ENCODE measurements around the gene MFAP5. TPM values are rescaled to one million over a fixed set of nuclear protein-coding genes. Genes with fewer than 3 reads are reported as not detected.
A peak's percentile ranks its signal among the peaks of the same experiment; 100 is the strongest.

The MFAP5 gene
- total RNA-seq (2022) (0.61 and 1.00 TPM in 2 replicates), Bru-seq, nascent RNA (percentile 31 among the genes with signal in this experiment), BruChase-seq, experiment 1, labeled RNA remaining after a 2-hour chase (percentile 19 among the genes with signal in this experiment), BruChase-seq, experiment 2, labeled RNA remaining after a 6-hour chase (percentile 19 among the genes with signal in this experiment)
- long read RNA-seq, partial matches to known transcripts: 0 of 2 reads
- long read RNA-seq, other reads (novel, unspliced or antisense): 2 of 2 reads

DNA sequence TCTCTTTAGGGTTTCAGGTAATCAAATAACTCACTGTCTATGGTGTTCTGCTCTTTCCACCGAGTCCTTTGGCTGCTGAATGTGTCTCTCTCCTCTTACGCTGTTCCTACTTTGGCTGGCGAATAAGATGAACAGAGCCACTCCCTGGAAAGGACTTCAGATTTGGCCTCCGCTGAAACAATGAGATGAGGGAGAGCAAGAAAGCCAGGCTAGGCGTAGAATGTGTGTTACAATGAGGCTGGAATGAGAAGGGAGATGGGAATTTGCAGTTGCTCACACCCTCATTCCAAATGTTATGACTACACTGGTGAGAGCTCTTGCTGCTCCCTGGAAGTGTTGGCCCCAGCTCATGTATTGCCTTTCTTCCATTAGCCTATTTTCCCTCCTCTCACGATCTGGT is at the start of gene MFAP5:
Gene MFAP5 (minus strand): TSS at position 234 of the 400 bp plus-strand sequence. CDS start 722 bp downstream, outside the sequence.
- ChIA-PET POLR2A (no interaction called here), CTCF (no interaction called here)
- Histone ChIP-seq H3K4me1 (no peaks in the 10 kb centered on the region), H3K9me3 (no peaks in the 10 kb centered on the region), H3K27me3 (replicated peaks; ENCODE audit: control insufficient read depth, insufficient read depth, low read length) (peaks cover 2% of the 10 kb centered on the region; the same call in 1 of the 2 replicates), H3K4me3 (ENCODE audit: low read depth, low read length) (no peak within 1 kb of the TSS), H3K36me3 (ENCODE audit: control insufficient read depth, insufficient read depth, low read length) (no peaks in the 10 kb centered on the region)
- H3K36me3 Mint-ChIP-seq (ENCODE audit: insufficient read depth, unreplicated experiment): no peaks in the 10 kb centered on the region
- peaks cover 9% of the 10 kb centered on the region for H3K27me3 Mint-ChIP-seq (ENCODE audit: insufficient read depth, unreplicated experiment)
- H3K27ac Mint-ChIP-seq (ENCODE audit: unreplicated experiment): no peak within 1 kb of the TSS
- no peak within 1 kb of the TSS for H3K4me3 Mint-ChIP-seq (ENCODE audit: unreplicated experiment)
- no TSS peak for BruUV-seq (replicated peaks)
- H3K4me1 Mint-ChIP-seq (ENCODE audit: low read depth, unreplicated experiment): no peaks in the 10 kb centered on the region
- TF ChIP-seq, protein P1, sequence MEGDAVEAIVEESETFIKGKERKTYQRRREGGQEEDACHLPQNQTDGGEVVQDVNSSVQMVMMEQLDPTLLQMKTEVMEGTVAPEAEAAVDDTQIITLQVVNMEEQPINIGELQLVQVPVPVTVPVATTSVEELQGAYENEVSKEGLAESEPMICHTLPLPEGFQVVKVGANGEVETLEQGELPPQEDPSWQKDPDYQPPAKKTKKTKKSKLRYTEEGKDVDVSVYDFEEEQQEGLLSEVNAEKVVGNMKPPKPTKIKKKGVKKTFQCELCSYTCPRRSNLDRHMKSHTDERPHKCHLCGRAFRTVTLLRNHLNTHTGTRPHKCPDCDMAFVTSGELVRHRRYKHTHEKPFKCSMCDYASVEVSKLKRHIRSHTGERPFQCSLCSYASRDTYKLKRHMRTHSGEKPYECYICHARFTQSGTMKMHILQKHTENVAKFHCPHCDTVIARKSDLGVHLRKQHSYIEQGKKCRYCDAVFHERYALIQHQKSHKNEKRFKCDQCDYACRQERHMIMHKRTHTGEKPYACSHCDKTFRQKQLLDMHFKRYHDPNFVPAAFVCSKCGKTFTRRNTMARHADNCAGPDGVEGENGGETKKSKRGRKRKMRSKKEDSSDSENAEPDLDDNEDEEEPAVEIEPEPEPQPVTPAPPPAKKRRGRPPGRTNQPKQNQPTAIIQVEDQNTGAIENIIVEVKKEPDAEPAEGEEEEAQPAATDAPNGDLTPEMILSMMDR (IDR thresholded peaks at IDR 0.05; ENCODE audit: insufficient read depth in 1 of 2, low read depth in 1 of 2, low read length in 1 of 2, severe bottlenecking in 1 of 2, unreplicated experiment in 1 of 2): no peak
- DNase-seq: no peak
- H3K9me3 Mint-ChIP-seq (ENCODE audit: unreplicated experiment): no peaks in the 10 kb centered on the region
- intact Hi-C loops (cut with micrococcal nuclease; ENCODE audit: unreplicated experiment): no loop called here

DNA sequence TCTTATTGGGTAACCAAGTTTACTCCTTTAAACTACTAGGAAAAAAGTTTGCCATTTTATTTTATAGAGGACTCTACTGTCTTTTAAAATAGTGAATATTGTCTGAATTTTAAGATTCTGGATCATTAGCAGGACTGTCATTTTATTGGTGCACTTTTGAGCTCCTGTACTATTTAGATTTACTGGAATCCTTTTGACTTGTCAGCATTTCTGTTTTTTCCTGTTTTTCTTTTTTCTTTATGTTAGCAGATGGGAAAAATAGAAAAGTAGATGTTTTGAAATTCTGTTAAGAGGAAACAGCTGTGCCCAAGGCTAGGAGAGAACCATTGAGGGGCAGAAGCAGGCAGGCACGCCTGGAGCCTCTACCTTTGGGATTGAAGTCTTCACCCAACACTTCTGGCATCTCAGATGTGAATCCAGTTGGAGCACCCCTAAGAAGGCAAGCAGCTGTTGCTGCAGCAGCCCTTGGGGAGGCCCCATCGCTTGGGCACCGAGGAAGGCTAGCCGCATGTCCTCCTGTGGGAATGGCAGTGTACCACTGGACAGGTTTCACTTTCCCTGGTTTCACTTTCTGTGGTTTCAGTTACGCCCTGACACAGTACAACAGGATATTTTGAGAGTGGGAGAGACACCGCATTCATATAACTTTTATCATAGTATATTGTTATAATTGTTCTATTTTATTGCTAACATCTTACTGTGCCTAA is 46.7 kb upstream of the MFAP5 start:
- ChIA-PET POLR2A (no interaction called here), CTCF (no interaction called here)
- no peaks in the 10 kb centered on the region for H3K9me3 ChIP-seq
- BruUV-seq (replicated peaks): no TSS peak
- H3K4me1 ChIP-seq: no peaks in the 10 kb centered on the region
- TF ChIP-seq, protein P1 (IDR thresholded peaks at IDR 0.05; ENCODE audit: insufficient read depth in 1 of 2, low read depth in 1 of 2, low read length in 1 of 2, severe bottlenecking in 1 of 2, unreplicated experiment in 1 of 2): no peak
- no peaks in the 10 kb centered on the region for H3K36me3 ChIP-seq (ENCODE audit: control insufficient read depth, insufficient read depth, low read length)
- H3K4me1 Mint-ChIP-seq (ENCODE audit: low read depth, unreplicated experiment): no peaks in the 10 kb centered on the region
- H3K27me3 ChIP-seq (replicated peaks; ENCODE audit: control insufficient read depth, insufficient read depth, low read length): no peaks in the 10 kb centered on the region
- no peaks in the 10 kb centered on the region for H3K9me3 Mint-ChIP-seq (ENCODE audit: unreplicated experiment)
- H3K27me3 Mint-ChIP-seq (ENCODE audit: insufficient read depth, unreplicated experiment): peaks cover 7% of the 10 kb centered on the region
- DNase-seq: no peak
- no peaks in the 10 kb centered on the region for H3K36me3 Mint-ChIP-seq (ENCODE audit: insufficient read depth, unreplicated experiment)
- H3K27ac Mint-ChIP-seq (ENCODE audit: unreplicated experiment): no peak overlapping the region
- no peak overlapping the region for H3K4me3 ChIP-seq (ENCODE audit: low read depth, low read length)
- intact Hi-C loops (cut with micrococcal nuclease; ENCODE audit: unreplicated experiment): no loop called here
- H3K4me3 Mint-ChIP-seq (ENCODE audit: unreplicated experiment): no peak overlapping the region

DNA sequence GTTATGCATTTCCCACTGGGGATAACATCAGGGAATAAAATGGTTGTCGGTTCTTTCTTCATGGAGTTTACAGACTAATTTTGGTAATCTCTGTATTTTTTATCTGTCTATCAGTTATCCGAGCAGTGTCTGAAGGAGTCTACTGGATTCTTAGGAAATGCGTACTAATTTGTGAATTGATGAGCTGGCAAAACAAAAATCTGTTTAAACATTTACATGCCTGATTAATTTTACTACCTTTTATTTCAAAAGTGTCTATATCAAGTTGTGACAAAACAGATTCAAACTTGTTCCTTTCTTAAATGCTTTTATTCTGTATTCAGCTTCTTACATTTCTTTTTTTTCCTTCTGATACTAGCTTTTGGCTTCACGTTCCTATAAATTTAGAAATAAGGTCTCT is 39.5 kb upstream of the MFAP5 start:
- Histone ChIP-seq H3K36me3 (ENCODE audit: control insufficient read depth, insufficient read depth, low read length) (no peaks in the 10 kb centered on the region), H3K9me3 (no peaks in the 10 kb centered on the region), H3K27me3 (replicated peaks; ENCODE audit: control insufficient read depth, insufficient read depth, low read length) (no peaks in the 10 kb centered on the region), H3K4me3 (ENCODE audit: low read depth, low read length) (no peak overlapping the region), H3K4me1 (0 out of 2 replicates have a peak, but pooled peaks cover 6% of the 10 kb centered on the region)
- Mint-ChIP-seq H3K4me1 (ENCODE audit: low read depth, unreplicated experiment) (peaks cover 7% of the 10 kb centered on the region), H3K4me3 (ENCODE audit: unreplicated experiment) (no peak overlapping the region), H3K27ac (ENCODE audit: unreplicated experiment) (no peak overlapping the region), H3K36me3 (ENCODE audit: insufficient read depth, unreplicated experiment) (peaks cover 6% of the 10 kb centered on the region), H3K9me3 (ENCODE audit: unreplicated experiment) (no peaks in the 10 kb centered on the region), H3K27me3 (ENCODE audit: insufficient read depth, unreplicated experiment) (peaks cover 23% of the 10 kb centered on the region)
- no peak for DNase-seq
- CTCF ChIA-PET: interaction anchor here (0.8 kb wide), 1 partner anchor 38 kb away, joined by 3 read pairs; no protein-coding TSS in a partner anchor
- TF ChIP-seq, protein P1 (IDR thresholded peaks at IDR 0.05; ENCODE audit: insufficient read depth in 1 of 2, low read depth in 1 of 2, low read length in 1 of 2, severe bottlenecking in 1 of 2, unreplicated experiment in 1 of 2): no peak
- POLR2A ChIA-PET: no interaction called here
- intact Hi-C loops (cut with micrococcal nuclease; ENCODE audit: unreplicated experiment): no loop called here
- BruUV-seq (replicated peaks): no TSS peak
